Measurements from ENCODE around the gene OASL.
"Not testable (repeated sequence)": the region's sequence is repeated elsewhere in the genome, so short reads cannot be mapped to it uniquely, and the experiment has no call there.

Gene OASL, protein sequence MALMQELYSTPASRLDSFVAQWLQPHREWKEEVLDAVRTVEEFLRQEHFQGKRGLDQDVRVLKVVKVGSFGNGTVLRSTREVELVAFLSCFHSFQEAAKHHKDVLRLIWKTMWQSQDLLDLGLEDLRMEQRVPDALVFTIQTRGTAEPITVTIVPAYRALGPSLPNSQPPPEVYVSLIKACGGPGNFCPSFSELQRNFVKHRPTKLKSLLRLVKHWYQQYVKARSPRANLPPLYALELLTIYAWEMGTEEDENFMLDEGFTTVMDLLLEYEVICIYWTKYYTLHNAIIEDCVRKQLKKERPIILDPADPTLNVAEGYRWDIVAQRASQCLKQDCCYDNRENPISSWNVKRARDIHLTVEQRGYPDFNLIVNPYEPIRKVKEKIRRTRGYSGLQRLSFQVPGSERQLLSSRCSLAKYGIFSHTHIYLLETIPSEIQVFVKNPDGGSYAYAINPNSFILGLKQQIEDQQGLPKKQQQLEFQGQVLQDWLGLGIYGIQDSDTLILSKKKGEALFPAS

DNA sequence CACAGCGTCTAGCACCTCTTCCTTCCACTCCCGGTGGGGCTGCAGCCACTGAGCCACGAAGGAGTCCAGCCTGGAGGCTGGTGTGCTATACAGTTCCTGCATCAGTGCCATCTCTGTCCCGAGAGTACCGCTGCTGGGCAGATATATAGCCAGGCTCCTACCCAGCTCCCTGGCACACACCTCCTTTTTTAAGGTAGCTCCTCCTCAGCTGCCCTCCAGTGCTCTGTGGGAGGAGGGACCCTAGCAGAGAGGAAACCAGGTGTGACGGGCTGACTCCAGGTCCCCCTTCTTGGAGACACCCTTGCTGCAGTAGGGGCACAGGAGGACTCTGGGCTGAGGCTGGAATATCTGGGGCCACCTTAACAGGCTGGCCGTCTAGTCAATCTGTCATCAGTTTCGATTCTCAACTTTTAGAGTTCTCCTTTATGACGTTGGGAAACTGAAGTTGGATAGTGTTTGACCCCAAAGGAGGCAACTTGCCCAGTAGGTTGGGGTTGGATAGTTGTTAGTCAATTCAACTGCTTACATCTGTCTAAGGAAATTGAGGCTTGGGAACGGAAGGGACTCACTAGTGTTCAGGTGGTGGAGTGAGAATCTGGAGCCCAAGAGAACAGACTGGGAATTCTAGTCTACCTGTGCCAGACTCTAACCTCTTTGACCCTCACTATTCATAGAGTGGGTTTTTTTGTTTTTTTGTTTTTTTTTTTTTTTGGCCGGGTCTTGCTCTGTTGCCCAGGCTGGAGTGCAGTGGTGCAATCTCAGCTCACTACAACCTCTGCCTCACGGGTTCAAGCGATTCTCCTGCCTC is at the start of gene OASL:
Gene OASL (minus strand): TSS at position 386 of the 808 bp plus-strand sequence. CDS start 275 bp downstream, at position 111.
- no peak for DNase-seq

DNA sequence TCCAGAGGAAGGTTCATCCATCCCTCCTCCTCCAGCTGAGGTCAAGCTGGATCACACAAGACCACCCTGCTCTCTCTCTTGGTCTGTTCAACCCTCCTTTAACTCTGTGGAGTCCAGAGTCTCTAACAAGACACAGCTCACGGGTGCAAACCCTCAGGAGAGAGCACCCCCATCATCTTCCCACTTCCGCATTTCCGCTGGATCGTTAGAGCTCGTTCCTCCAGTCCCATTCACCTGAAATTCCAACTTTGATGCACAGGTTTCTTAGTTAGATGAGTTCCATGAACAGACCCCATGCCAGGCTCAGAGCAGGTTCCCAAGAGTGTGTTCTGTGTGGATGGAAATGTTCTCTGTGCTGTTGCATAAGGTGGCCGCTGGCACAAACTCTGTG is 49.1 kb upstream of the OASL start:
- DNase-seq, result no peak

DNA sequence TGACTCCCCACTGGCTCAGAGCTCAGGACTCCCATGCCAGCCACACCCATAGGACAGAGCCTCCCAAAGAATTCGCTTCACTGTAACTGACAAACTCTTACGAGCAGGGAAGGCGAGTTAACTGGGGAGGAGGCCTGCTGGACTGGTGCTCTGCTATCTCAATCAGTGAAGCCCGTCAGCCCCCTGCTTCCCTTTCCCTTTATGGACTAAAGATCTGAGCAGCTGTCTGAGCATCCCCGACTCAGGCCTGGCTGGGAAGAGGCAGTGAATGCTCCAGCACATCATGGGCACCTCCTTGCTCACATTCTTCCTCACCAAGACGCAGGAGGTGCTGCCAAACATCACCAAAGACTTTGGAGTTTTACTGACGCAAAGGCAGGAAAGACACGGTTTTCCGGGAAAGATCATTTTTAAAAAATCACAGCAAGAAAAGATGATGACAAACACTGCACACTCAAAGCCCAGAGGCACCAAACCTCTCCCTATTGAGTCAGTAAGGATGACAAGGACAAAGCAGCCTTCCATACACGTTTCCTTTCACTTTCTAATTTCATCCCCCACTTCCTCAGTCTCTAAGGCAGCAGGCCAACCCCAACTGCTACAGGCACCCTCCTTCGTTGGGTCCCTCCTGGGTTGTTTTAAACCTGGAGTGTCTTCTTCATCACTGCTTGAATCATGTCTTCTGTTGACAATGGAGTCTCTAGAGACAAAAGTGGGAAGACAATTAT is 48.6 kb upstream of the OASL start:
- DNase-seq, result no peak

DNA sequence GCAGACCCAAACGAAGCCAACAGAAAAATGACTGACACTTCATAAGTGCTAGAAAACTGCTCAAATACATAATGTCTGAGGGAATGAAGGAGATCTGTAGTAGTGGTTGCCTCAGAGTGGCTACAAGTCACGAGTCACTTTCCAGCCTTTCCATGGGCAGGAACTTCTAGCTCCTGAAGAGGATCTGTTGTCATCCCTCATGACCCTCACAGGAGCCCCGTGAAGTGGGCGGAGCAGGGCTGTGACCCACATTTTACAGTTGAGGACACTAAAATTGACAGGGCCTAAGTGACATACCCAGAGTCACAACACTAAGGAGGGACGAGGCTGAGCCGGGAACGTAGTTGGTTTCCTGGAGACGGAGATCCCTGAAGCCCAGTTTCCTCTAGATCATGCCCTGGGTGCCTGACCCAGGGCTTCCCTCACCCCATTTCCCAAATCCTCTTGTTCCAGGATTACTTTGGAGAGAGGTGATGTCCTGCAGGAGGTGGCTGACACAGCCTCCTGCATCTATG is 47.8 kb upstream of the OASL start:
- DNase-seq, result no peak

DNA sequence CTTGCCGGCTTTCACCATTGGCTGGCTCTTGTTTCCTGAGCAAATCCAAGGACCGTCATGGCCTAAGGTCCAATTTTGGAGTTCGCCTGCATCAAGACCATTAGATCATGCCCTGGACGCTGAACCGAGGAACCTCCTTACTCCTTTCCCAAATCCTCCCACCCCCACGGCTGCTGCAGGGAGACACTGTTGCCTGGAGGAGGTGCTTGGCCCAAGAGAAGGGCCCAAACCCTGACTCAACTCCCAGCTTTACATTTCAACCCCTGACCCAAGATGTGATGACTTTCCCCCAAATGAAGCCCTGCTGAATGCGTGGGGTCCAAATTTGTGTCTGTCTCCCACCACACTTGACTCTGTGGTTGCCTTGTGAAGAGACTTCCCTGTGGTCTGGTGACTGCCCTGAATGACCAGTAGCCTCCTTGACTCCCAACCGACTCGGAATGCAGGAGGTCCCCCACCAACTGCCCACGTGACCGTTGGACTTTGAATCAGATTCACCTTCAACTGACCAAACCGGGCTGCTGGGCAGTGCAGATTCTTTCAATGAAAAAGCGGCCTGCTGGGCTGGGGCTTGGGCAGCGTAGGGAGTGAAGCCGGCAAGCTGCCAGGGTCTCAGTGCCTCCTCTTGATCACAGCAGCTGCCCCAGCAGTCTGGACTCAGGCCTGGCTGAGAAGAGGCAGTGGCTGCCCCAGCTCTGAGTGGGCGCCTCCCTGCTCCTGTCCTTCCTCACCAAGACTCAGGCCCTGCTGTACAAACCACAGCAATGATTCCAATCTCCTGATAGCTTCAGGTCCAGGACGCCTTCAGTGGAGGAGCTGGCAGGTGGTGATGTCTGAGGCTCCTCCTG is 46.7 kb upstream of the OASL start:
- DNase-seq, result no peak

DNA sequence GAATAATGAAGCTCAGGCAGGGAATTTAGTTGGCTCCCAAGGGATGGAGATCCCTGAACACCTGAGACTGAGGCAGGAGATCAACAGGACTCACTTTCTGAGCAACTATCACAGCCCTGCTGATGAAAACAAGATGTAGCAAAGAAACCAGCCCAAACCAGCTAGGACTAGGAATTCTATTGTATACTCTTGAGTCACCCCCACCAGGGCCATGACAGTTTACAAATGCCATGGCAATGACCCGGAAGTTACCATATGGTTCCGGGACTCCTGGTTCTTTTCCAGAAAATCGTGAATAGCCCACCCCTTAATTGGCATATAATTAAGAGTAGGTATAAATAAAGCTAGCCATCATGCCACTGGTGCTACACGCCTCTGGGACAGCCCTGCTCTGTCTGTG is 46.0 kb upstream of the OASL start:
- DNase-seq, result no peak

DNA sequence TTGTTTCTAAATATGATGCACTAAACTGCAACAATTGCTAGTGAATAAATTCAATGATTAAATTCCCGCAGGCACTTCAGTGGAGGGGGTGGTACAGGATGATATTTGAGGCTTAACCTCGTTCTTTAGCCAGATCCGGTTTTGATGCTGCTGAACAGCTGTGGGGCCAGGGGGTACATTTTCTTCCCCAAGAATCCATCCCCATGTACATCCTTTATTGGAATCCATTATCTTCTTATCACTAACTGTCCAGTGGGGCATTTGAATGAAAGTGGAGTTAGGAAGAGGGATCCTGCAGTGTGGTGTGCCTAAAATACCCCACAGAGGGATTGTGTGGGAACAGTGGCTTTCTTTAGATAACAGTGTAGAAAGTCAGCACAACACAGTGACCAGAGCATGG is 45.2 kb upstream of the OASL start:
- no peak for DNase-seq

DNA sequence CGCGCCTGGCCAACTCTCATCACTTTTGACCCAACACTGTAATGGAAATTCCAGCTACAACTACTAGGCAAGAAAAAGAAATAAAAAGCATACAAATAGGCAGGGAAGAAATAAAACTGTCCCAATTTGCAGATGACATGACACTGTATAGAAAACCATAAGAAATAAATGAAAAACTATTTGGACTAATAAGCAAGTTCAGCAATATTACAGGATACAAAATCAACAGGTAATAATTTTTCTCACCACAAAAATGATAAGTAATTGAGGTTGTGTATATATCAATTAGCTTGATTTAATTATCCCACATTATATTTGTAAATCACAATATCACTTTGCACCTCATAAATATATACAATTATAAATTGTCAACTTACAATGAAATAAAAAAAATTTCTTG is 41.9 kb upstream of the OASL start:
- no peak for DNase-seq

DNA sequence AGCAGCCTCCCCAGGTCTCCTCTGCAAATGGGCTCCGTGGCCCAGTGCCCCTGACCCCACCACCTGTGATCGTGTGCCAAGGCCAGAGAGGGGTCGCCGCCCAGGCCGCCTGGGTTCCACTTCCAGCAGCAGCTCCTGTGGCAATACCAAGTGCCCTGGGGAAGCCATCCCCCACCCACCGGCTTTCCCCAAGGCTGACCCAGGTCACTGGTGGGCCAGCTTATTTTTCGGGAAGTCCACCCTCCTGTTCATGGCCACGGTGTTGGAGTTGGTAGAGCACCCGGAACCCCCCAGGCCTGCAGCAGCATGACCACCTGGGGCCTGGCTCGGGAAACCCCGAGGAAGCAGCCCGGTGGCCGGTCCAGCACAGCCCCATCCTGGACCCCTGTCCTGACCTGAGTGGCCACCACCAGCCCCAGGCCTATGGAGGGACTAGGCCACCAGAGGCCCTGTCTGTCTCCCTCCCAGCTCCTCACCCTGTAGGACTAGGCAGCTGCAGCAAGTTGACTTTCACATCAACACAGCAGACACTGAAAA is 40.8 kb upstream of the OASL start:
- no peak for DNase-seq

DNA sequence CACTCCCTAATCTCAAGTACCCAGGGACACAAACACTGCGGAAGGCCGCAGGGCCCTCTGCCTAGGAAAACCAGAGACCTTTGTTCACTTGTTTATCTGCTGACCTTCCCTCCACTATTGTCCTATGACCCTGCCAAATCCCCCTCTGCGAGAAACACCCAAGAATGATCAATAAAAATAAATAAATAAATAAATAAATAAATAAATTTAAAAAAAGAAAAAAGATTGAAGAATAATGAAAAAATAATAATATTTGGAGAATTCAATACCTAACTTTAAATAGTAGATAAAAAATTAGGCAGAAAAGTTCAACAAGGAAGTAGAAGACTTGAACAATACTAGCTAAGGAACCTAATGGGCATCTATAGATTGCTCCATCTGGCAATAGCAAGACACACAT is 38.4 kb upstream of the OASL start:
- not testable (repeated sequence) for DNase-seq

DNA sequence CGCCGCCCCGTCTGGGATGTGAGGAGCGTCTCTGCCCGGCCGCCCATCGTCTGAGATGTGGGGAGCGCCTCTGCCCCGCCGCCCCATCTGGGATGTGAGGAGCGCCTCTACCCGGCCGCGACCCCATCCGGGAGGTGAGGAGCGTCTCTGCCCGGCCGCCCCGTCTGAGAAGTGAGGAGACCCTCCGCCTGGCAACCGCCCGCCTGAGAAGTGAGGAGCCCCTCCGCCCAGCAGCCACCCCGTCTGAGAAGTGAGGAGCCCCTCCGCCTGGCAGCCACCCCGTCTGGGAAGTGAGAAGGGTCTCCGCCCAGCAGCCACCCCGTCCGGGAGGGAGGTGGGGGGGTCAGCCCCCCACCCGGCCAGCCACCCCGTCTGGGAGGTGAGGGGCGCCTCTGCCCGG is 36.9 kb upstream of the OASL start:
- not testable (repeated sequence) for DNase-seq

DNA sequence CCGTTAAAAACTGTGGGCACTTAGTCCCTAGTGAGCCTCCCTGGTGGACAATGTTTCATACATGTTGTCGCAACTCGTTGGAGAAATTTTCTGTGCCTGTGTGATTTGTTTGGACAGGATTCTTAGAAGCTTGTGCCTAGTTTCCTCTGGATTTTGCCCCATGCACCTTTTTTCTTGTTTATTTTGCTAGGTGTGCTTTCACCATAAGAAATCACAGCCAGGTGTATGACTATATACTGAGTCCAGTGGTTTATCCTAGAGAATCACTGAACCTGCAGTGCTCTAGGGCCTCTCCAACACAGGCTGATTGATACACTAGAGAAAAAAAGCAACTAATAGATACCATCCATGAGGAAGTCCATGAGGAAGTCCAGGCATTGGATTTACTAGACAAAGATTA is 33.1 kb upstream of the OASL start:
- no peak for DNase-seq

DNA sequence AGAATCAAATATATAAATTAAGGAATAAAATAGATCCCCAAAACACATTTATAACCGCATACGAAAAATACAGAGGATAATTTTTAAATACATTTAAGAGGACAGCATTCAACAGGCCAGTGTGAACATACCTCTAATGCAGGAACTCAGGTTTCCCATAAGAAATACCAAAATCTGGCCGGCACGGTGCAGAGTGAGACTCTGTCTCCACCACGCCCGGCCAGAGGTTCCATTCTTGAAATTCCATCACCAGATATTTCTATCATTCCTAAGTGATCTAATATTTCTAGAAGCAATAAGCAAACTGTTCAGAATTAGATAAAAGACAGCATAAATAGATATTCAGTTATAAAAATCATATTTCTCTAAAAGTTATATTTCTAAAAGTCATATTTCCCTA is 30.2 kb upstream of the OASL start:
- DNase-seq, result no peak

DNA sequence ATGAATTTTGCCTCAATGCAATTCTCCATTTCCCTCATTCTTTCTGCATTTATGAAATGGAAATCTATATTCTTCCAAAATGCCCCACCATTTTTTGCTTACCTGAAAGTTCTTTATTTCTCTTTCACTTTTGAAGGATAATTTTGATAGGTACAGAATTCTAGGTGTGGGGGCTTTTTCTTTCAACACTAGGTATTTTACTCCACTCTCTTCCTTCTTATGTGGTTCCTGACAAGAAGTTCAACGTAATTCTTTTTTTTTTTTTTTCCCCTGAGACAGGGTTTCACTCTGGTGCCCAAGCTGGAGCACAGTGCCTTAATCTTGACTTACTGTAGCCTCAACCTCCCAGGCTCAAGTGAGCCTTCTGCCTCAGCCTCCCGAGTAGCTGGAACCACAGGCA is 26.3 kb upstream of the OASL start:
- no peak for DNase-seq

DNA sequence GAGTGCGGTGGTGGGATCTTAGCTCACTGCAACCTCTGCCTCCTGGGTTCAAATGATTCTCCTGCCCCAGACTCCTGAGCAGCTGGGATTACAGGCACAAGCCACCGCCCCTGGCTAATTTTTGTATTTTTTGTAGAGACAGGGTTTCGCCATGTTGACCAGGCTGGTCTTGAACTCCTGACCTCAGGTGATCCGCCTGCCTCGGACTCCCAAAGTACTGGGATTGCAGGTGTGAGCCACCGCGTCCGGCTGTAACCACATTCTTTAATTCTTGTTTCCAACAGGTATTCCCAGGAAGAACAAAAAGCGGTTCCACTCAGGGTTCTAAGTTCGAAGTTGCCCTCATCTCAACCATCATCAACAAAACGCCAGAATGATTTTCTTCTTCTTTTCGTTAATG is 25.5 kb upstream of the OASL start:
- not testable (repeated sequence) for DNase-seq

DNA sequence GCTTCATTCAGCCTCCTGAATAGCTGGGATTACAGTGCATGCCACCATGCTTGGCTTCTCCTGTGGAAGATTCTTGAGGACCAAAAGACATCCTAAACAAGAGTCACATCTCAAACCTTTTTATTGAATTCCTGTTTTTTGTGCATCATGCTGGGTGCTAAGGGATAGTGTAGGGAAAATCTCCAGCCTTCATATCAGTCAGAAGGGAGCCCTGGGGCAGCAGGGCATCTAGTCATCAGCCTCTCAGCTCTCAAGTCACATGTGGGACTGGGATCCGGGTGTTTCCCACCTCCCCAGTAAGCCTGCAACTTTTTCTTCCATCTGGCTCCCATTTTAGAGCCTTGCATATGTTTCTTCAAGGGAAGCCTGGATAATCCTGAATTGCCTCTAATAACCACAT is 25.1 kb upstream of the OASL start:
- DNase-seq, result no peak

DNA sequence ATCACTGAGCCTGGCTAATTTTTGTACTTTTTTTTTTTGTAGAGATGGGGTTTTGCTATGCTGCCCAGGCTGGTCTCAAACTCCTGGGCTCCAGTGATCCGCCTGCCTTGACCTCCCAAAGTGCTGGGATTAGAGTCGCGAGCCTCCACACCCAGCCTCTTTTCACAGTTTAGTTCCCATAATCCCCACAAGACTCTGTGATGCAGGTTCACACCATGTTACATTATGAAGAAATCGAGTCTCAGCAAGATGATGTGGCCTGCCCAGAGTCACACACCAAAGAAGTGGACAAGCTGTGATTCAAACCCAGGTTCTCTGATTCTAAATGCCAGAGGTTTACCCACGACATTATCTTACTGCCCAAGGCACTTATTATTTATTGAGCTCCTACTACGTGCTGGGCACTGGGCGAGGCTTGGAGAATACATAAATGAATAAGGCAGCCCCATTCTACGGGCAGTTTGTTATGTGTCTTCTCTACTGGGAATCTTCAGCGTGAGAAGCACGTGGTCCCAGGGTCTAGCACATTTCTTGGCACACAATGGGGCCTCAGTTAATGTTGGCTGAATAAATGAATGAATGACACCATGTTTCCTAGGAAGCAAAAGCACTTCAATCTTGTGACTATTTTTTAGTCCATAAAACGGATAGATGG is 23.5 kb upstream of the OASL start:
- DNase-seq, result no peak

DNA sequence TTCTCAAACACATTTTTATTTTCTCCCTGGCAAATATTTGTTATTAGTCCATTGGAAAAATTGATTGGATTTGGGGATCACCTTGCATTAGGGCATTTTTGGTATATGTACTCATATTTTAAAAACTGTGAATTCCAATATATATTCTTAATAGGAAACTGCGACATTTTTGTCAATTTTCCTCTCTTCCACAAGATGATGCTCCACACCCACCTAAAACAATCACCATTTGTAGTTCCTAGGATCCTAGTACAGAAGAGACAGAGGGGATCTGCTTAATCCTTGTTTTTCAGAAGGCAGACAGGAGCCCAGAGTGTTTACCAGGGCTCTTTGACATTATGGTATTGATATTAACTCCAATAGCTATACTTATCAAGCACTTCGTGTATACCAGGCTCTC is 22.8 kb upstream of the OASL start:
- peak; percentile 10 for DNase-seq

DNA sequence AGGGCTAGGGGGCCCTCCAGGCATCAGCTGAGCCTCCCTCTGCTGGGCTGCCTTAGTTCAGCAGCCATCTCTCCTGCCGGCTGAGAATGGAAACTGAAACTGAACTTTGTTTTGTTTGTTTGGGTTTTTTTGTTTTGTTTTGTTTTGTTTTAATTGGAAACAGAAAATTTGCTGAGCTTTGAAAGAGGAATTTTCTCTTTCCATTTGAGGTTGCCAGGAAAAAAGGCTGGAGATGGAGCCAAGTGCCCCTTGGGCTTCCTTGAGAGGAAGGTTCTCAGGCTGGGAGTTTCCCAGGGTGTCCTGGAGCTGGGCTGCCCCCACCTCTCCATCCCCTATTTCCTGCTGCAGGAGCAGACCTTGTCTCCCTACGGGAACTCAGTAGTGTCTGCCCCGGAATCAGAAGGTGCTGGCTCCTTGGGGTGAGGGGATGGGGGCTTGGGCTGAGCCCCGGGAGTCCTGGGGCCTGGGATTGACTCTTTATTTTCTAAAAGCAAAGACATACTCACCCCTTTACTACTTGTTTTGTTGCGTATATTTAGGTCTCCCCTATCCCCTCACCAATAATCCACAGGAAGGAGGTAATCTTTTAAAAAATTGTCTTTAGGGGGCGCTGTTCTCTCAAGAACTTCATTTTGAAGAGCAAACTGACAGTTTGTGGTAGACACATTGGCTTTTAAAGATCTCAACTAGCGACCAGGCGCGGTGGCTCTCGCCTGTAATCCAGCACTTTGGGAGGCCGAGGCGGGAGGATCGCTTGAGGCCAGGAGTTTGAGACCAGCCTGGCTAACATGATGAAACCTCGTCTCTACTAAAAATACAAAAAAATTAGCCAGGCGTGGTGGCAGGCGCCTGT is 21.3 kb upstream of the OASL start:
- peak; percentile 18 for DNase-seq

Data from NCI-H748 treated with DMSO at 0.1 percent for 48 hours (cell line).